Esophagus squamous epithelium (tissue), 4 donors: ENCODE measurements around the gene XYLT2.

Source experiments
- POLR2A ChIP-seq, 4 donors: fragments of 450-650 bp; IDR thresholded peaks; one replicate each; pipeline ENCODE4 v1.6.1; 2017; ENCODE audit warnings: antibody characterized with exemption in 4 of 4, mild to moderate bottlenecking in 4 of 4, moderate library complexity in 3 of 4
- TF ChIP-seq, protein P1 (sequence below), 6 experiments: fragments of 450-650 bp in 4 of 6; fragments of 200-600 bp in 2 of 6; sonication (generic) in 2 of 6; IDR thresholded peaks; one replicate each; pipeline ENCODE4 v1.5.1; 2016 to 2019; ENCODE audit warnings: antibody characterized with exemption in 6 of 6, mild to moderate bottlenecking in 4 of 6, moderate library complexity in 4 of 6

- TF ChIP-seq, protein P1, sequence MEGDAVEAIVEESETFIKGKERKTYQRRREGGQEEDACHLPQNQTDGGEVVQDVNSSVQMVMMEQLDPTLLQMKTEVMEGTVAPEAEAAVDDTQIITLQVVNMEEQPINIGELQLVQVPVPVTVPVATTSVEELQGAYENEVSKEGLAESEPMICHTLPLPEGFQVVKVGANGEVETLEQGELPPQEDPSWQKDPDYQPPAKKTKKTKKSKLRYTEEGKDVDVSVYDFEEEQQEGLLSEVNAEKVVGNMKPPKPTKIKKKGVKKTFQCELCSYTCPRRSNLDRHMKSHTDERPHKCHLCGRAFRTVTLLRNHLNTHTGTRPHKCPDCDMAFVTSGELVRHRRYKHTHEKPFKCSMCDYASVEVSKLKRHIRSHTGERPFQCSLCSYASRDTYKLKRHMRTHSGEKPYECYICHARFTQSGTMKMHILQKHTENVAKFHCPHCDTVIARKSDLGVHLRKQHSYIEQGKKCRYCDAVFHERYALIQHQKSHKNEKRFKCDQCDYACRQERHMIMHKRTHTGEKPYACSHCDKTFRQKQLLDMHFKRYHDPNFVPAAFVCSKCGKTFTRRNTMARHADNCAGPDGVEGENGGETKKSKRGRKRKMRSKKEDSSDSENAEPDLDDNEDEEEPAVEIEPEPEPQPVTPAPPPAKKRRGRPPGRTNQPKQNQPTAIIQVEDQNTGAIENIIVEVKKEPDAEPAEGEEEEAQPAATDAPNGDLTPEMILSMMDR (IDR thresholded peaks at IDR 0.05), result no peak
- no peak for TF ChIP-seq POLR2A (IDR thresholded peaks at IDR 0.05)
Observed at GRCh38 chr17:50339381-50339780, 6.5 kb upstream of the XYLT2 start.
